Measurements from ENCODE around the gene FN1.

- TF ChIP-seq CTCF (IDR thresholded peaks at IDR 0.05; ENCODE audit: borderline replicate concordance, extremely low read depth, low read length, poor library complexity, severe bottlenecking) (no peak), EZH2 (IDR thresholded peaks at IDR 0.05; ENCODE audit: borderline replicate concordance, low read depth, low read length, severe bottlenecking) (no peak)
Measured at GRCh38 chr2:215347878-215348277, 88.0 kb downstream of the FN1 start.
